Ishikawa (cell line): ENCODE data around the gene NOP58.

Experiments
- CREB1 ChIP-seq: IDR thresholded peaks from 2 replicates; pipeline ENCODE4 v1.6.1; 2012; ENCODE audit warnings: low read depth
- FOXM1 ChIP-seq: IDR thresholded peaks from 2 replicates; pipeline ENCODE4 v1.6.1; 2012; ENCODE audit warnings: low read depth, borderline replicate concordance
- RAD21 ChIP-seq: IDR thresholded peaks from 2 replicates; pipeline ENCODE4 v1.6.1; 2012; ENCODE audit warnings: low read depth
- TAF1 ChIP-seq: IDR thresholded peaks from 2 replicates; pipeline ENCODE4 v1.6.1; 2012; ENCODE audit warnings: low read depth, mild to moderate bottlenecking
- YY1 ChIP-seq: IDR thresholded peaks from 2 replicates; pipeline ENCODE4 v1.6.1; 2012; ENCODE audit warnings: low read depth

DNA sequence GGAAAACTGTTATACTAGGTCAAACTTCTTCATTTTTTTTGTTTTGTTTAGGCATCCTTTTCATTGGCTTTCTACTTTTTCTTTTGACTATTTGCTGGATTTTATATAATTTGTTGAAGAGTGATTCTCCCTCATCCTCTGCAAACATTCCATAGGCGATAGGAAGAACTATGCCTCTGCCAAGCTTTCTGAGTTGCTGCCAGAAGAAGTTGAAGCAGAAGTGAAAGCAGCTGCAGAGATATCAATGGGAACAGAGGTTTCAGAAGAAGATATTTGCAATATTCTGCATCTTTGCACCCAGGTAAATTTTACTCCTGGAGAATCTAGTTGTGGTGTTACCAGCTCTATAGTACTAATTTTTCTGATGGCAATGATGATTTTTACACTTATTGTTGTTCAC lies 25.4 kb downstream of the NOP58 start:
- TF ChIP-seq FOXM1 (no peak), RAD21 (no peak), YY1 (no peak), CREB1 (no peak), TAF1 (no peak)
